ENCODE results near the gene FAM219A. TPM values are rescaled to one million over a fixed set of nuclear protein-coding genes. Genes with fewer than 3 reads are reported as not detected.

The FAM219A gene
- total RNA-seq, 1 experiment from 2014 or later, result 17.1 TPM

GRCh38 chr9:34465468-34465867, 7.1 kb upstream of the FAM219A start:
- no peak for DNase-seq
- no peak for ATAC-seq
- BruUV-seq (replicated peaks), result no TSS peak

GRCh38 chr9:34464571-34464970, 6.2 kb upstream of the FAM219A start:
- TF ChIP-seq EZH2phosphoT487 (IDR thresholded peaks at IDR 0.05; ENCODE audit: borderline replicate concordance, low read length), result no peak
- no peak for TF ChIP-seq EZH2 (IDR thresholded peaks at IDR 0.05; ENCODE audit: low read length, unreplicated experiment)
- TF ChIP-seq CTCF (conservative IDR thresholded peaks at IDR 0.05; ENCODE audit: low read depth, low read length), result no peak
- no peak overlapping the region for H3K9ac ChIP-seq (ENCODE audit: low read length)
- intact Hi-C loops (cut with micrococcal nuclease), result no loop called here
- H3K4me2 ChIP-seq (ENCODE audit: low read length), result no peak overlapping the region
- H3K36me3 ChIP-seq (ENCODE audit: low read depth, low read length), result no peaks in the 10 kb centered on the region
- DNase-seq (no peak), ATAC-seq (no peak)
- no peaks in the 10 kb centered on the region for H3K79me2 ChIP-seq (ENCODE audit: low read length)
- H3K4me3 ChIP-seq (ENCODE audit: low read length), result no peak overlapping the region
- H4K20me1 ChIP-seq (ENCODE audit: low read length), result no peaks in the 10 kb centered on the region
- ChIA-PET POLR2A (ENCODE audit: unreplicated experiment) (no interaction called here), CTCF (no interaction called here)
- H2AFZ ChIP-seq (ENCODE audit: low read length), result no peak overlapping the region
- no peaks in the 10 kb centered on the region for H3F3A ChIP-seq (ENCODE audit: low read length, unreplicated experiment)
- no peaks in the 10 kb centered on the region for H3K9me3 ChIP-seq (ENCODE audit: low read length)
- BruUV-seq (replicated peaks), result no TSS peak
- H3K9me2 ChIP-seq (replicated peaks; ENCODE audit: low read length), result no peaks in the 10 kb centered on the region
- H3K27ac ChIP-seq (ENCODE audit: low read length), result no peak overlapping the region
- no peaks in the 10 kb centered on the region for H3K27me3 ChIP-seq (ENCODE audit: low read length)
- peaks cover 13% of the 10 kb centered on the region for H3K4me1 ChIP-seq (ENCODE audit: insufficient read depth, low read length)

More at GRCh38 chr9:34465468-34465867, 7.1 kb upstream of the FAM219A start:
- Histone ChIP-seq H3K79me2 (ENCODE audit: low read length) (no peaks in the 10 kb centered on the region), H3K9me3 (ENCODE audit: low read length) (no peaks in the 10 kb centered on the region), H2AFZ (ENCODE audit: low read length) (no peak overlapping the region), H3K9ac (ENCODE audit: low read length) (no peak overlapping the region), H3K4me3 (ENCODE audit: low read length) (no peak overlapping the region), H4K20me1 (ENCODE audit: low read length) (no peaks in the 10 kb centered on the region), H3K27me3 (ENCODE audit: low read length) (no peaks in the 10 kb centered on the region), H3K4me2 (ENCODE audit: low read length) (no peak overlapping the region), H3K36me3 (ENCODE audit: low read depth, low read length) (no peaks in the 10 kb centered on the region), H3F3A (ENCODE audit: low read length, unreplicated experiment) (no peaks in the 10 kb centered on the region), H3K27ac (ENCODE audit: low read length) (no peak overlapping the region), H3K4me1 (ENCODE audit: insufficient read depth, low read length) (peaks cover 13% of the 10 kb centered on the region), H3K9me2 (replicated peaks; ENCODE audit: low read length) (no peaks in the 10 kb centered on the region)
- POLR2A ChIA-PET (ENCODE audit: unreplicated experiment), result no interaction called here
- intact Hi-C loops (cut with micrococcal nuclease), result no loop called here
- CTCF ChIA-PET, result no interaction called here
- TF ChIP-seq EZH2phosphoT487 (IDR thresholded peaks at IDR 0.05; ENCODE audit: borderline replicate concordance, low read length) (no peak), CTCF (conservative IDR thresholded peaks at IDR 0.05; ENCODE audit: low read depth, low read length) (no peak), EZH2 (IDR thresholded peaks at IDR 0.05; ENCODE audit: low read length, unreplicated experiment) (no peak)

GRCh38 chr9:34463901-34464232, 5.5 kb upstream of the FAM219A start:
- Histone ChIP-seq H3K4me2 (ENCODE audit: low read length) (peak overlapping the region; percentile 58; the same call in 1 of the 2 replicates), H3K4me1 (ENCODE audit: insufficient read depth, low read length) (peaks cover 13% of the 10 kb centered on the region), H3F3A (ENCODE audit: low read length, unreplicated experiment) (no peaks in the 10 kb centered on the region), H3K9me3 (ENCODE audit: low read length) (no peaks in the 10 kb centered on the region), H2AFZ (ENCODE audit: low read length) (no peak overlapping the region), H3K27ac (ENCODE audit: low read length) (no peak overlapping the region), H3K9me2 (replicated peaks; ENCODE audit: low read length) (no peaks in the 10 kb centered on the region), H3K27me3 (ENCODE audit: low read length) (no peaks in the 10 kb centered on the region), H3K9ac (ENCODE audit: low read length) (no peak overlapping the region), H3K36me3 (ENCODE audit: low read depth, low read length) (no peaks in the 10 kb centered on the region), H3K4me3 (ENCODE audit: low read length) (no peak overlapping the region), H4K20me1 (ENCODE audit: low read length) (no peaks in the 10 kb centered on the region), H3K79me2 (ENCODE audit: low read length) (no peaks in the 10 kb centered on the region)
- no peak for DNase-seq
- BruUV-seq (replicated peaks), result no TSS peak
- no peak for ATAC-seq
- TF ChIP-seq CTCF (conservative IDR thresholded peaks at IDR 0.05; ENCODE audit: low read depth, low read length), result no peak
- no peak for TF ChIP-seq EZH2 (IDR thresholded peaks at IDR 0.05; ENCODE audit: low read length, unreplicated experiment)
- TF ChIP-seq EZH2phosphoT487 (IDR thresholded peaks at IDR 0.05; ENCODE audit: borderline replicate concordance, low read length), result no peak
- ChIA-PET POLR2A (ENCODE audit: unreplicated experiment) (no interaction called here), CTCF (no interaction called here)
- intact Hi-C loops (cut with micrococcal nuclease), result no loop called here
